Body of pancreas (tissue), 4 donors: ENCODE results near the gene FANCD2. TPM values are rescaled to one million over a fixed set of nuclear protein-coding genes. Genes with fewer than 3 reads are reported as not detected.
"Not testable (repeated sequence)": the region's sequence is repeated elsewhere in the genome, so short reads cannot be mapped to it uniquely, and the experiment has no call there.

ENCODE experiments used
- ATAC-seq: fragments of 150-250 bp; one replicate; pipeline ENCODE4 v1.9.1; 2016
- DNase-seq, 4 donors: peaks; one replicate each; pipeline ENCODE4 v3.0.0-alpha.2; 2019
- H3K27ac ChIP-seq, 4 donors: fragments of 200-600 bp; sonication (generic); 1 replicate in 3 of 4; 2 replicates in 1 of 4; pipeline versions ENCODE4 v1.5.1 to v1.6.1; 2016 to 2019; ENCODE audit warnings: mild to moderate bottlenecking in 1 of 4, mixed read lengths in 1 of 4, moderate library complexity in 1 of 4
- H3K27me3 ChIP-seq, 2 donors: fragments of 200-600 bp; sonication (generic); one replicate each; pipeline ENCODE4 v1.6.0; 2016; ENCODE audit warnings: mild to moderate bottlenecking in 1 of 2
- H3K36me3 ChIP-seq, 2 donors: fragments of 200-600 bp; sonication (generic); replicated peaks in 1 of 2; 2 replicates each; pipeline ENCODE4 v1.5.1; 2016; ENCODE audit warnings: low read depth in 2 of 2; ENCODE audit not compliant: insufficient read depth in 1 of 2
- H3K4me1 ChIP-seq: fragments of 200-600 bp; sonication (generic); one replicate; pipeline ENCODE4 v1.6.0; 2016
- H3K4me3 ChIP-seq, 2 donors: fragments of 200-600 bp; sonication (generic); 1 replicate in 1 of 2; 2 replicates in 1 of 2; pipeline ENCODE4 v1.5.1; 2016 to 2019
- H3K9me3 ChIP-seq, 3 donors: fragments of 200-600 bp; sonication (generic); 1 replicate in 2 of 3; 2 replicates in 1 of 3; pipeline ENCODE4 v1.5.1; 2016
- CTCF ChIP-seq, 7 experiments: fragments of 450-650 bp in 4 of 7; fragments of 200-600 bp in 3 of 7; sonication (generic) in 3 of 7; IDR thresholded peaks; one replicate each; pipeline ENCODE4 v1.5.1; 2016 to 2019; ENCODE audit warnings: antibody characterized with exemption in 7 of 7
- POLR2A ChIP-seq, 3 donors: fragments of 450-650 bp; IDR thresholded peaks; one replicate each; pipeline ENCODE4 v1.6.1; 2016; ENCODE audit warnings: antibody characterized with exemption in 3 of 3, mild to moderate bottlenecking in 2 of 3
- WGBS, 2 donors: methylation state at CpG; one replicate each; pipeline ENCODE4 v1.1.5; 2017; 5-methylcytosine and 5-hydroxymethylcytosine counted together
- intact Hi-C: fragments of 100-400 bp; cut with DNase I; formaldehyde crosslinking; loops from one replicate; pipeline ENCODE4 v1.15.1; 2023
- total RNA-seq, 2 donors: library from RNA; depleted of rRNA; stranded (reverse); fragments of >200 nt; gene quantifications; one replicate each; pipeline ENCODE4 v1.1.0, GENCODE V29; 2016

FANCD2 gene
- total RNA-seq, 2 donors from 2014 or later, result 1.0 to 2.3 TPM

GRCh38 chr3:10116928-10117327 lies 90.7 kb downstream of the FANCD2 start:
- no peaks in the 10 kb centered on the region for H3K9me3 ChIP-seq
- TF ChIP-seq POLR2A (IDR thresholded peaks at IDR 0.05) (no peak), CTCF (IDR thresholded peaks at IDR 0.05) (no peak)
- DNase-seq (no peak), ATAC-seq (no peak)
- no peak overlapping the region for H3K4me3 ChIP-seq
- no peak overlapping the region for H3K27ac ChIP-seq
- WGBS, 2 donors, result 85 to 87% methylated on average over 4 of the region's 4 CpGs
- no peaks in the 10 kb centered on the region for H3K36me3 ChIP-seq
- no peaks in the 10 kb centered on the region for H3K27me3 ChIP-seq
- peaks cover 23% of the 10 kb centered on the region for H3K4me1 ChIP-seq
- intact Hi-C loops, result no loop called here

- H3K36me3 ChIP-seq, result no peaks in the 10 kb centered on the region
- no peak for TF ChIP-seq POLR2A (IDR thresholded peaks at IDR 0.05)
- no peak for TF ChIP-seq CTCF (IDR thresholded peaks at IDR 0.05)
- 61 to 68% methylated on average over 4 of the region's 4 CpGs for WGBS, 2 donors
- H3K9me3 ChIP-seq, result no peaks in the 10 kb centered on the region
- H3K4me3 ChIP-seq, result no peak overlapping the region
- no peak overlapping the region for H3K27ac ChIP-seq
- H3K4me1 ChIP-seq, result peaks cover 23% of the 10 kb centered on the region
- H3K27me3 ChIP-seq, result no peaks in the 10 kb centered on the region
- intact Hi-C loops, result no loop called here
- DNase-seq (no peak), ATAC-seq (no peak)
These were observed 93.1 kb downstream of the FANCD2 start for GRCh38 chr3:10119376-10119775.

GRCh38 chr3:10121064-10121463 lies 94.8 kb downstream of the FANCD2 start:
- DNase-seq (no peak), ATAC-seq (no peak)
- Histone ChIP-seq H3K36me3 (peaks cover 0 to 3% of the 10 kb centered on the region in 2 donors), H3K4me3 (no peak overlapping the region), H3K27me3 (no peaks in the 10 kb centered on the region), H3K27ac (no peak overlapping the region), H3K4me1 (peaks cover 19% of the 10 kb centered on the region), H3K9me3 (no peaks in the 10 kb centered on the region)
- intact Hi-C loops, result no loop called here
- TF ChIP-seq CTCF (IDR thresholded peaks at IDR 0.05) (no peak), POLR2A (IDR thresholded peaks at IDR 0.05) (no peak)
- WGBS, 2 donors, result 84 to 94% methylated on average over 2 of the region's 2 CpGs

GRCh38 chr3:10122724-10123123 lies 96.5 kb downstream of the FANCD2 start:
- peaks cover 3% of the 10 kb centered on the region for H3K4me1 ChIP-seq
- H3K27me3 ChIP-seq, result no peaks in the 10 kb centered on the region
- no peak overlapping the region for H3K4me3 ChIP-seq
- no peak overlapping the region for H3K27ac ChIP-seq
- intact Hi-C loops, result no loop called here
- DNase-seq, result no peak
- H3K9me3 ChIP-seq, result no peaks in the 10 kb centered on the region
- H3K36me3 ChIP-seq, result peaks cover 0 to 12% of the 10 kb centered on the region in 2 donors
- WGBS, 2 donors, result 86 to 92% methylated on average over 4 of the region's 4 CpGs
- no peak for TF ChIP-seq POLR2A (IDR thresholded peaks at IDR 0.05)
- no peak for TF ChIP-seq CTCF (IDR thresholded peaks at IDR 0.05)
- ATAC-seq, result no peak

GRCh38 chr3:10135872-10136271 lies 109.6 kb downstream of the FANCD2 start:
- intact Hi-C loops, H3K4me1 ChIP-seq, H3K9me3 ChIP-seq, ATAC-seq, H3K4me3 ChIP-seq, H3K27me3 ChIP-seq, DNase-seq, H3K36me3 ChIP-seq, H3K27ac ChIP-seq: not testable (repeated sequence)
- WGBS, 2 donors, result 78 to 83% methylated on average over 5 to 9 of the region's 9 CpGs
